T-helper 2 cell treated with Interferon-gamma antibody and Interleukin-4, amounts not matched to agents 100 ng/mL and 5 ng/mL, for 36 hours (primary cell): Measurements from ENCODE around the gene TMEM140. TPM values are rescaled to one million over a fixed set of nuclear protein-coding genes. Genes with fewer than 3 reads are reported as not detected.

Experiments
- intact Hi-C: fragments of 100-400 bp; cut with micrococcal nuclease; formaldehyde crosslinking; loops from one replicate; pipeline ENCODE4 v1.15.1; 2023
- total RNA-seq: library from RNA; stranded (reverse); gene quantifications from 2 replicates; pipeline ENCODE4 v1.2.3, GENCODE V29; 2022

The TMEM140 gene
- total RNA-seq, 1 donor from 2014 or later: 14.0 TPM

- intact Hi-C loops: no loop called here
Observed at GRCh38 chr7:135192914-135193536, 45.2 kb downstream of the TMEM140 start.

DNA sequence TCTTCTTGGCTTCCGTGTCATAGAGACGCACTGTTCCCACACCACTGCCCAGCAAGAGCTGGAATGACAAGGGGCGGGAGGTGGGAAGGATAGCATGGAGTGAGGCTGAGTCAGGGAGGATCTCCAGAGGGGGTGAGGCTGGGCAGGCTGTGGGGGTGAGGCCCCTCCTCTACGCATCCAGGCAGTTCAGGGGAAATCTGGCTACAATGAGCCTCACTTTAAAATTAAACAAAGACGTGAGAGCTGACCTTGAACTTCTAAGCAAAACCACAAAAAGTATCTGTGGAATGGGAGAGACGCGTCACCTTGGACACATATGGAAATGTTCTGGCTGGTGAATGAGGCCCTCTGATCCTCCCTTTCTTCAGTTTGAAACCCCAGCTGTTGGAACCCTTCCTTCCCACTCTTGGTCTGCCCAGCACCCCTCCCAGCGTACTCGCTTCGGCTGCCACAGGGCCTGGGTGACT, 45.8 kb downstream of the TMEM140 start:
- intact Hi-C loops: no loop called here

GRCh38 chr7:135194494-135195095, 46.7 kb downstream of the TMEM140 start:
- intact Hi-C loops: no loop called here

GRCh38 chr7:135195156-135195555, 47.3 kb downstream of the TMEM140 start:
- intact Hi-C loops: no loop called here

DNA sequence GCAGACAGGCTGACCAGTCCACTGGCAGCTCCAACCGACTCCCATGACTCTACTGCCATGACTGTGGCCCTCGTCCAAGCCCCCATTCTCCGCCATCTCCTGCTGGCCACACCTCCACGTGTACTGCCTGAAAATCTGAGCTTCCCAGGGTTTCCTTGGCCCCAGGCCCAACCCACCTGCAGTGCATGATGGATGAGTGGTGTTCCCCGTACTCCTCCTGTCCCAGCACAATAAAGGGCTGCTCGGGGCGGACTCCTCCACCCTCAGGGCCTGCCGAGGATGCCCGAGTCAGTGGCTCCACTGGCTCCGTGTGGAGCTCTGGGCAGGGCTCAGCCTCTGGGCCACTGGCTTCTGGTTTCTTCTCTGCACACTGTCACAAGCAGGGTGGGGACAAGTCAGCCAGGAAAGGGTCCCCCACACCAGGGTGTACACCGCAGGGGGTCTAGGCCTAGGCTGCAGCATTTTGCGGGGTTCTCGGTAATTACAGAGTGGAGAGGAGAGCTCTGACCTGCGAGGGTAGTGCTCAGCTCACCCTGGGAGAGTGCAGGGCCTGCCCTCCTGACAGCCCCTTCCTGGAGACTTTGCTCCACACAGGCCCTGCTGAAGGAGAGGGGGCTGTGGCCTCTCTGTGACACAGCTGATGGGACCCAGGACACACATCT, 48.2 kb downstream of the TMEM140 start:
- intact Hi-C loops: no loop called here

- intact Hi-C loops: no loop called here
Observed at GRCh38 chr7:135197343-135197742, 49.5 kb downstream of the TMEM140 start.

DNA sequence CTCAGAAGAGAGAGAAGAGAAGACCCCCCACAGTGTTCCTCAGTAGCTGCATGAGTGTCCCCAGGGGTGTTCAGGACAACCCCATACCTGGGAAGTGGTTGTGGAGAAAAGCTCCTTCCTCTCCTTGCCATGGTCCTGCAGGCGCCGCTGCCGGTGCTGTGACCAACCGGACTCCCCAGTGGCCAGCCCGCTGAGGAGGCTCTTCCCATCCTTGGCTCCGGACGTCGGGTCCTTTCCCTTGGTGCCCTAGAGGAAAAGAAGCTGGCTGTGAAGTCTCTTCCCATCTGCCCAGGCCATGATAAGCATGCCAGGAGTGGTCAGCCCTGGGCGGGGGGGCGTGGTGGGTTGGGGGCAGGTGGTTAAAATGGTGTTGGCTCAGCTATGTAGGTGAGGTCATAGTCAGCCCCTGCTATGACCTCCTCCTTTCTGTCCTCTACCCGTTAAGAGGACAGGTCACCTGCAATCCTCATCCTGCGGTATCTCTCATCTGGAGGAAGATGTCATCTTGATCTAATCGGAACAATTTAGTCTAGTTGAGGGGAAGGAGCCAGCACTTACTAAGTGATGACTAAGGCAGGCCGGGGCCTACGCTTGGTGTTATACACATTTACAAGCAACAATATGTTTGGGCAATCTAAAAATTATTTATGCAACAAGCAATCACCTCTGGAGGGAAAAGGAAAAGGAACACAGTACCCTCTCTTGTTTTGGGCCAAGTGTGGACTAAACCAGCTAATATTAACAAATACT, 50.2 kb downstream of the TMEM140 start:
- intact Hi-C loops: no loop called here

DNA sequence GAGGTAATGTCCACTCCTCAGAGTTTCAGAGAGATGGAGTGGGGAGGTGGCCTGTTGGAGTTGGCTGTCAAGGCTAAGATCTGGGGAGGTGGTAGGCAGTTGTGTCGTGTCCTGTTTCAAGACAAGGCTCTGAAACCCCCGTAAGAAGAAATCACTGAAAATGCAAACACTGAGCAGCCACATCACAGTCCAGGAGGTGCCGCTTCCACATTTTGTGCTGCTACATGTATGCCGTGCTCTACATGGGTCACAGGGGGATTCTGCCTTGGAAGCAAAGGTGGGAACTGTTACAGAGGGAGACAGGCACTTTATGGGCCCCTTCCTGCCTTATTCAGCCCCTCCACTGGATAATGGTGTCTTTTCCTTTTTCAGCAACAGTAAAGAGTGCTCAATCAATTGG, 51.6 kb downstream of the TMEM140 start:
- intact Hi-C loops: no loop called here

GRCh38 chr7:135200821-135201331, 53.0 kb downstream of the TMEM140 start:
- intact Hi-C loops: no loop called here

GRCh38 chr7:135201350-135201749, 53.5 kb downstream of the TMEM140 start:
- intact Hi-C loops: no loop called here

- intact Hi-C loops: no loop called here
Observed at GRCh38 chr7:135204341-135204749, 56.5 kb downstream of the TMEM140 start.

GRCh38 chr7:135204876-135205275, 57.0 kb downstream of the TMEM140 start:
- intact Hi-C loops: no loop called here

- intact Hi-C loops: no loop called here
Observed at GRCh38 chr7:135205850-135206249, 58.0 kb downstream of the TMEM140 start.

DNA sequence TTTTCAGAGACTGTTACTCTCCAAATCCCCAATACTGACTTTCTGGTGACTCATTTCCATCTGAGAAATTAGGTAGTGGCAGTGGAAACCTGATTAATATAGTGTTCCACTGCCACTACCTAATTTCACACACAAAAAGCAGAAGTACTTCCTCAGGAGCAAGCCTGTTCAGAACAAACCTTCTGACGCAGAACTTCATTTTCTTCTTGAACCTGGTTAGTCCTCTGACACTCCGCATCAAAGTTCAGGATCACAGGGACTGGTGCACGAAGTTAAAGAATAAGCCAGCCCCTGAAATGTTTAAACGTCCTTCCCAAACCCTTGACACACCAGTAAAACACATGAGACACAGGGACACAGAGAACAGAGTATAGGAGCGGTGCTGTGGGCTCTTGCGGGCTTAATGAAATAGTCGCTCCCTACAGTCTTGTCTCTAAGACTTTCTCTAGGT, 59.1 kb downstream of the TMEM140 start:
- intact Hi-C loops: no loop called here

- intact Hi-C loops: no loop called here
Observed at GRCh38 chr7:135207406-135208101, 59.7 kb downstream of the TMEM140 start.

DNA sequence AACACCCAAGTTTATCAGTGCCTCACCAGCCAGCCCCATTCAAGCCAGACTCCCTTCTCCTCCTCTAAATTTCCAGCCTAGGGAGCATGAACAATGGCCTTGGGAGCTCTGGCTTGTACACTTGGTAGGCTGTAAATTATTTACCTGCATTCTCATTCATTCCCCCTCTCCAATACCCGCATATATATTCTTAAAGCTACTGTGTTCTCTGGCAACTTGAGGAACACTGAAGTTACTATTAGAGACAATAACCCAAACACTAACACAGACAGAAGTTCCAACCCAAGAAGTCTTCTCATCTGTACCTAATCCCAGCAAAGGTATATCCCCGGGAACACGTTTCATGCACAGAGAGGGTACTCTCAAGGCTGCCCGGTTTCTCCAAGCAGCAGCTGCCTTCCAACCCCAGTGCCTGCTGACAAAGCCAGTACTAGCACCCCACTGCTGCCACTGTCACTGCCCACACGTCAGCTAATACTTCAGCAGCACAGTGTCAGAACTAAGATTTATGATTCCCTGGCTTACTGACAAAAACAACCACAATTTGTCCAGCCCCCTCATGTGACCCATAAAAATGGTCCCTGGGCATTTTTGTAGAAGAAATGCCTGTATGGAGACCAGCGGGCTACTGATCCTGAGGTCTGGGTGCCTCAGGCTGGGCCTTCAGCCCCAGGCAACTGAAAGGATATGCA, 60.4 kb downstream of the TMEM140 start:
- intact Hi-C loops: no loop called here

- intact Hi-C loops: no loop called here
Observed at GRCh38 chr7:135209225-135209834, 61.5 kb downstream of the TMEM140 start.

- intact Hi-C loops: loop anchor here (1.0 to 5.0 kb wide), 9 partner anchors 41 to 766 kb away; partner anchors contain the start of genes AGBL3, AKR1B1, BPGM and CNOT4
Observed at GRCh38 chr7:135210888-135211178, 63.0 kb downstream of the TMEM140 start.

GRCh38 chr7:135211179-135211945, 63.5 kb downstream of the TMEM140 start, which contains the start of gene WDR91:
WDR91 (minus strand) TSS chr7:135211526; CDS start chr7:135211502, 24 bp downstream.
- intact Hi-C loops: loop anchor here (1.0 to 5.0 kb wide), 8 partner anchors 41 to 766 kb away; partner anchors contain the start of genes AGBL3, AKR1B1, BPGM and CNOT4
